Stimulated activated effector memory CD8-positive, alpha-beta T cell treated with anti-CD3 and anti-CD28 coated beads, Interleukin-12 subunit alpha, Interleukin-12 subunit beta, amount 100 ng/mL, for 72 hours (primary cell): ENCODE measurements around the gene AUTS2.

Experiments used
- ATAC-seq: fragments of 150-1000 bp; cut with Tn5 transposase; 2 replicates; pipeline ENCODE4 v1.10.0; 2021
- DNase-seq, 2 donors: peaks; one replicate each; pipeline ENCODE4 v3.0.0; 2021 to 2022; ENCODE audit warnings: low spot score in 2 of 2
- H3K27ac Mint-ChIP-seq: one replicate; pipeline ENCODE4 v1.8.0; 2022; ENCODE audit warnings: mild to moderate bottlenecking, mixed read lengths
- H3K36me3 Mint-ChIP-seq: one replicate; pipeline ENCODE4 v1.8.0; 2022; ENCODE audit warnings: mild to moderate bottlenecking, mixed read lengths
- H3K4me1 Mint-ChIP-seq: one replicate; pipeline ENCODE4 v1.8.0; 2022; ENCODE audit warnings: mixed read lengths
- H3K4me3 Mint-ChIP-seq: one replicate; pipeline ENCODE4 v1.8.0; 2022; ENCODE audit warnings: mild to moderate bottlenecking, mixed read lengths
- H3K9me3 Mint-ChIP-seq: one replicate; pipeline ENCODE4 v1.8.0; 2022; ENCODE audit warnings: mixed read lengths

The AUTS2 gene

GRCh38 chr7:70093205-70093904 lies 495.1 kb downstream of the AUTS2 start:
- ATAC-seq (no peak), DNase-seq (no peak)
- H3K9me3 Mint-ChIP-seq = peaks cover 1% of the 10 kb centered on the region
- H3K27ac Mint-ChIP-seq = no peak overlapping the region
- no peaks in the 10 kb centered on the region for H3K36me3 Mint-ChIP-seq
- H3K4me1 Mint-ChIP-seq = no peaks in the 10 kb centered on the region
- H3K4me3 Mint-ChIP-seq = no peak overlapping the region

DNA sequence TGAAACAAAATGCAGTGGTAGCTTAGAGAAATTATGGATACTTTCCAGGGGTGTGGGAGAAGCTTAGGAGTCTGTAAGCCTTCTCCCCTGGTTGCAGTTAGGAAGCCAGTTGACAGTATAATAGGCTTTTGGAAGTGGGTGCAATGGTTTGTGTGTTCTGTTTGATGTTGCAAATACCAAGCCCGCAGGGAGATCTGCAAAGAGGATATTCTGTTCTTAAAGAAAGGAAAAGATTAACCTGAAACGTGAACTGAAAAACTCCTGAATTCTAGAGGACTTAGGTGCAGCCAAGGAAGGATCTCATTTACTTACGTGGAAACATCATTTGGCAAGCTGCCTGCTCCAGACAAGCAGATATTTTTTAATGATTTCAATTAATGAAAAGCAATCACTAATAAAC lies 496.6 kb downstream of the AUTS2 start:
- Mint-ChIP-seq H3K4me1 (no peaks in the 10 kb centered on the region), H3K9me3 (no peaks in the 10 kb centered on the region), H3K27ac (no peak overlapping the region), H3K4me3 (no peak overlapping the region), H3K36me3 (no peaks in the 10 kb centered on the region)
- DNase-seq (no peak), ATAC-seq (no peak)

DNA sequence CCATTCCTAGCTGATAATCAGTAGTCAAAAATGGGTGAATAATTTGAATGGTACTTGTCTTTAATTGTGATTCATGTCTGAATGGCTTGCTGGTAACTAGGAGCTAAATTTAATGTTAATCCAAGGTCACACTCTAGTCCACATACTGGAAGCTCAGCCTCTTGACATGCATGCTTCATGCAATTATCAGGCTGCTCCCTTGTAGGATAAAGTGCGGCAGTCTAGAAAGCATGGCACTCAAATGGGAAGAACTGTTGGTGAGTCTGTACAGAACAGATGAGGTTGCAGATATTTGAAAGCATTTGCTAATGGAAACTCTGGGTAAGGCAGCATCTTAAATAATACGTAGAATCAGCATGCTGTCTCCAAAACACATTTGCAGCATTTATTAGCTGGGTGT lies 499.4 kb downstream of the AUTS2 start:
- no peak overlapping the region for H3K4me3 Mint-ChIP-seq
- no peak for ATAC-seq
- no peak overlapping the region for H3K27ac Mint-ChIP-seq
- no peaks in the 10 kb centered on the region for H3K36me3 Mint-ChIP-seq
- H3K4me1 Mint-ChIP-seq = no peaks in the 10 kb centered on the region
- H3K9me3 Mint-ChIP-seq = no peaks in the 10 kb centered on the region
- no peak for DNase-seq

- DNase-seq (no peak), ATAC-seq (no peak)
- H3K27ac Mint-ChIP-seq = no peak overlapping the region
- no peaks in the 10 kb centered on the region for H3K9me3 Mint-ChIP-seq
- H3K36me3 Mint-ChIP-seq = no peaks in the 10 kb centered on the region
- no peak overlapping the region for H3K4me3 Mint-ChIP-seq
- H3K4me1 Mint-ChIP-seq = no peaks in the 10 kb centered on the region
Measured at GRCh38 chr7:70098133-70098561, 499.9 kb downstream of the AUTS2 start.

GRCh38 chr7:70098905-70099672 lies 500.8 kb downstream of the AUTS2 start:
- Mint-ChIP-seq H3K4me3 (no peak overlapping the region), H3K27ac (no peak overlapping the region), H3K9me3 (no peaks in the 10 kb centered on the region), H3K36me3 (no peaks in the 10 kb centered on the region), H3K4me1 (no peaks in the 10 kb centered on the region)
- DNase-seq = no peak
- no peak for ATAC-seq

- no peak overlapping the region for H3K27ac Mint-ChIP-seq
- H3K9me3 Mint-ChIP-seq = no peaks in the 10 kb centered on the region
- H3K4me1 Mint-ChIP-seq = no peaks in the 10 kb centered on the region
- H3K36me3 Mint-ChIP-seq = no peaks in the 10 kb centered on the region
- no peak overlapping the region for H3K4me3 Mint-ChIP-seq
- DNase-seq (no peak), ATAC-seq (no peak)
Measured at GRCh38 chr7:70104243-70104642, 506.0 kb downstream of the AUTS2 start.

DNA sequence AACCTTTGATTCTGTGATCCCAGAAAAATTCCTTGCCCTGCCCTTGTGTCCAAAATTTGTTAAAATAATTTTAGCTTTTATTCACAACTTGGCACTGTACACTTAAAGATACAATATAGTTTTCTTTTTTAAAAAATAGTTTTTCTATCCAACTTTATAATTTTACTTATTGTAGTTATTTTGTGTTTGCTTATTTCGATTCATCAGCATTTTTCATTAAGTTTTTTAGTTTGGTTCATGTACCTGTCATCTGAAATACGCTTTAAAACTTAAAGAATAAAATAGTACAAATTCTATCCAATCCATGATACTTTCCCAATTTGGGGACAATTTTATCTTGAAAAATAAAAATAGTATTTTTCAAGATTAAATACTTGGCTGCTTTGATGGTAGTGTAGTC lies 514.8 kb downstream of the AUTS2 start:
- no peak overlapping the region for H3K27ac Mint-ChIP-seq
- no peaks in the 10 kb centered on the region for H3K36me3 Mint-ChIP-seq
- H3K9me3 Mint-ChIP-seq = no peaks in the 10 kb centered on the region
- ATAC-seq (no peak), DNase-seq (no peak)
- H3K4me3 Mint-ChIP-seq = no peak overlapping the region
- H3K4me1 Mint-ChIP-seq = no peaks in the 10 kb centered on the region

DNA sequence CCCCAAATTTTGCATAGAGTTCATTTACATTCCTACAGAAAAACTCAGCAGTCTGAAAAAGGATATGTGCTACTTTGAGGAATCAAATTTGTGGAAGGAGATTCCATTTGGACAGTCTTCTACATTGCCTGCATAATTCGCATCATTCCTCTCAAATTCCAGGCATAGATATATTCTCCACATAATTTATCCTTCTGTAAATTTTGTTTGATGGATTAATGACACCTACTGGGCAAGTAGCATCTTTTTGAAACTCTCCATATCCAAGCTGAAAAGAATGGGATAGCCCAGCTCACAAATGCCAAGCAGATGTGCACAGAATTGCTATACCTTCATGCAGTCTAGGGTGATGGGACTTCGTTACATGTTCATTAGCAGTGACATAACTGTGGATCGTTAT lies 515.3 kb downstream of the AUTS2 start:
- Mint-ChIP-seq H3K4me1 (no peaks in the 10 kb centered on the region), H3K9me3 (no peaks in the 10 kb centered on the region), H3K4me3 (no peak overlapping the region), H3K27ac (no peak overlapping the region), H3K36me3 (no peaks in the 10 kb centered on the region)
- DNase-seq (no peak), ATAC-seq (no peak)

- H3K36me3 Mint-ChIP-seq = no peaks in the 10 kb centered on the region
- H3K4me1 Mint-ChIP-seq = no peaks in the 10 kb centered on the region
- no peak for DNase-seq
- no peak overlapping the region for H3K27ac Mint-ChIP-seq
- no peaks in the 10 kb centered on the region for H3K9me3 Mint-ChIP-seq
- ATAC-seq = no peak
- H3K4me3 Mint-ChIP-seq = no peak overlapping the region
Measured at GRCh38 chr7:70114806-70115205, 516.5 kb downstream of the AUTS2 start.

- no peaks in the 10 kb centered on the region for H3K36me3 Mint-ChIP-seq
- no peak for ATAC-seq
- no peak overlapping the region for H3K27ac Mint-ChIP-seq
- peaks cover 5% of the 10 kb centered on the region for H3K9me3 Mint-ChIP-seq
- no peaks in the 10 kb centered on the region for H3K4me1 Mint-ChIP-seq
- H3K4me3 Mint-ChIP-seq = no peak overlapping the region
- DNase-seq = no peak
Measured at GRCh38 chr7:70116244-70116643, 518.0 kb downstream of the AUTS2 start.

GRCh38 chr7:70116867-70117266 lies 518.6 kb downstream of the AUTS2 start:
- peaks cover 8% of the 10 kb centered on the region for H3K9me3 Mint-ChIP-seq
- no peaks in the 10 kb centered on the region for H3K4me1 Mint-ChIP-seq
- no peak for DNase-seq
- H3K4me3 Mint-ChIP-seq = no peak overlapping the region
- no peak overlapping the region for H3K27ac Mint-ChIP-seq
- H3K36me3 Mint-ChIP-seq = no peaks in the 10 kb centered on the region
- ATAC-seq = no peak

DNA sequence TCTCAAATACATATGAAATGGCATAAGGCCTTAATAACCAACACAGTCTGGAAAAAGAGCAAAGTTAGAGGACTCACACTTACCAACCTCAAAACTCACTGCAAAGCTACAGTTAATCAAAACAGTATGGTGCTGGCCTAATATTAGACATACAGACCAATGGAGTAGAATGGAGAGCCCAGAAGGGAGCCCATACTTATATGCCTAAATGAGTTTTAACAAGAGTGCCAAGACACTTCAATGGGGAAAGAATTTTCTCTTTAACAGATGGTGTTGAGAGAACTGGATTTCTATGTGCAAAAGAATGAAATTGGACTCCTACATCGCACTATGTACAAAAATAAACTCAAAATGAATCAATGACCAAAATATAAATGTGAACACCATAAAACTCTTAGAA lies 522.6 kb downstream of the AUTS2 start:
- DNase-seq (no peak), ATAC-seq (no peak)
- Mint-ChIP-seq H3K9me3 (peaks cover 22% of the 10 kb centered on the region), H3K4me3 (no peak overlapping the region), H3K4me1 (no peaks in the 10 kb centered on the region), H3K36me3 (no peaks in the 10 kb centered on the region), H3K27ac (no peak overlapping the region)

DNA sequence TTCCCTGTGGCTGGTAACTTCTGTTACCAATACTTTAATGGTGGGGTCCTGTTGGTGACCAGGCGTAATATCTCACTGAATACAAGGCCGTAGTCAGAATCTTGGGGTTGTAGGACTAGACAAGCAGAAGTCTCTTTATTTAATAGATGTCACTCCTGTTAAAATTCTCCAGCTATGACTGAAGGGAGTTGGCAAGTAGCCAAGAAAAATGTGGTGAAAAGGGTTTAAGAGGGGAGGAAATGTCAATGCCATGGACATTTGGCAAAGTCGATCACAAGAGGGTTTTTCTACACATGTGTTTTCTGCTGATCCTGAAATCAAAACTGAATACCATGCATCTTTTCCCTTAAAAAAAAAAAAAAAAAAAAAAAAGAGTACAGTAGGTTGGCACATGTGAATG lies 533.5 kb downstream of the AUTS2 start:
- H3K9me3 Mint-ChIP-seq = no peaks in the 10 kb centered on the region
- H3K36me3 Mint-ChIP-seq = no peaks in the 10 kb centered on the region
- H3K4me3 Mint-ChIP-seq = no peak overlapping the region
- no peaks in the 10 kb centered on the region for H3K4me1 Mint-ChIP-seq
- no peak for ATAC-seq
- no peak for DNase-seq
- H3K27ac Mint-ChIP-seq = no peak overlapping the region

- DNase-seq = no peak
- ATAC-seq = no peak
- Mint-ChIP-seq H3K27ac (no peak overlapping the region), H3K36me3 (no peaks in the 10 kb centered on the region), H3K9me3 (no peaks in the 10 kb centered on the region), H3K4me1 (no peaks in the 10 kb centered on the region), H3K4me3 (no peak overlapping the region)
Measured at GRCh38 chr7:70132226-70132851, 534.1 kb downstream of the AUTS2 start.

DNA sequence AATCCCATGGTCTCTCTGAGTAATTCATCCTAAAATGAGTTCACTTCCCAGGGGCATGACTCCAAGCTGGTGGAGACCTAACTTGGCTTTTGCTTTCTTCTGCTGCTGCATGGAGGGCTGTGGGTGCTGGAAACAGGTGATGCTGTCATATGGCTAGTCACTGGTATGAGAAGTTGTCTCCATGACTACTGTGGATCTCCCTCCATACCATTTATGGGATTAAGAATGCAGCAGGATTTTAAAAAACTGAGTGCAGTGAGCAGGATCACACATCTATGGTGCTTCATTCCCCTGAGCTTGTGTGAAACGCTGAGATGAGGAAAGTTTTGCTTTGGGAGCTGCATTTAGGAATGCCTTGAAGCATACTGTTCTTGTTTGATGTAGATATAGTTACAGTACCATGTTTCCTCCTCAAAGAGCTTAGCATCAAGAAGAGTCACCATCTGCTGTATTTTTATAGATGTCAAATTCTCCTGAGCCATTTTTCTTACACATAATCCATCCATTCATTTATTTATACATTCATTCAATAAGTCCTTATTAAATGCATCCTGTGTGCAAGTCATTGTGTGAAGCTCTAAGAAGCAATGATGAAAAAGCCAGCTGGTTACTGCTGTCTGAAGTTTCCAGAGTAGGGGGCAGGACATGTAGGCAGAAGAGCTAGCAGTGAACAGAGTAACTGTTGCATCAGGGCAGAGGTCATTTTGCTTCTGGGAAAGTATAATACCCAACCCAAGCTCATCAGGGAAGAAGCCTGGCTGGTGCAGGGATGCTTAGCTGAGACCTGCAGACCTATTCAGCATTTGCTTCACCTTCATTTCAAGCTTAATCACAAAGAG lies 534.8 kb downstream of the AUTS2 start:
- Mint-ChIP-seq H3K9me3 (no peaks in the 10 kb centered on the region), H3K27ac (no peak overlapping the region), H3K36me3 (no peaks in the 10 kb centered on the region), H3K4me1 (no peaks in the 10 kb centered on the region), H3K4me3 (no peak overlapping the region)
- DNase-seq (no peak), ATAC-seq (no peak)
